Adrenal gland (tissue), 12 donors: ENCODE data around the gene PICK1. TPM values are rescaled to one million over a fixed set of nuclear protein-coding genes. Genes with fewer than 3 reads are reported as not detected.

Source experiments
- DNase-seq, 7 donors: peaks; one replicate each; pipeline ENCODE4 v3.0.0-alpha.2; 2019 to 2020
- H3K27ac ChIP-seq, 5 donors: fragments of 200-600 bp; sonication (generic) in 4 of 5; 1 replicate in 3 of 5; 2 replicates in 2 of 5; pipeline versions ENCODE4 v1.5.1 to v1.8.0; 2016 to 2020; ENCODE audit warnings: mild to moderate bottlenecking in 1 of 5
- H3K27me3 ChIP-seq: fragments of 200-600 bp; 2 replicates; pipeline ENCODE4 v1.8.0; 2021
- H3K36me3 ChIP-seq, 2 donors: fragments of 200-600 bp; replicated peaks in 1 of 2; 1 replicate in 1 of 2; 2 replicates in 1 of 2; pipeline versions ENCODE4 v1.5.1 to v1.8.0; 2018 to 2022
- H3K4me1 ChIP-seq, 2 donors: fragments of 200-600 bp; replicated peaks in 1 of 2; 1 replicate in 1 of 2; 2 replicates in 1 of 2; pipeline versions ENCODE4 v1.5.1 to v1.8.0; 2018 to 2021
- H3K4me3 ChIP-seq, 4 donors: fragments of 200-600 bp; sonication (generic) in 3 of 4; one replicate each; pipeline ENCODE4 v1.5.1; 2016 to 2018
- H3K9me3 ChIP-seq, 3 donors: fragments of 200-600 bp; sonication (generic) in 1 of 3; replicated peaks in 1 of 3; 1 replicate in 2 of 3; 2 replicates in 1 of 3; pipeline versions ENCODE4 v1.5.1 to v1.8.0; 2016 to 2021
- POLR2A ChIP-seq, 2 donors: fragments of 450-650 bp; IDR thresholded peaks; one replicate each; pipeline ENCODE4 v1.6.1; 2017; ENCODE audit warnings: antibody characterized with exemption in 2 of 2, mild to moderate bottlenecking in 2 of 2, moderate library complexity in 1 of 2
- WGBS, 4 donors: extraction: QIAGEN DNeasy Blood & Tissue Kit in 2 of 4; methylation state at CpG; one replicate each; pipeline versions ENCODE4 v1.1.5 to v1.1.7; 2013 to 2017; 5-methylcytosine and 5-hydroxymethylcytosine counted together
- intact Hi-C, 2 donors: fragments of 100-400 bp; cut with DNase I; formaldehyde crosslinking; loops; one replicate each; pipeline versions ENCODE4 v1.14.1 to v1.15.0; 2022 to 2023
- polyA plus RNA-seq, 3 donors: library from polyadenylated mRNA; stranded (reverse); fragments of 200-250 nt in 2 of 3; fragments of 350-450 nt in 1 of 3; fragmentation: Illumina TruSeq in 1 of 3; extraction: RNeasy Lipid Tissue Mini Kit (QIAGEN cat#74804) in 1 of 3; gene quantifications; one replicate each; pipeline ENCODE4 v1.2.3, GENCODE V29; 2013 to 2014
- total RNA-seq, 9 donors: library from RNA; depleted of rRNA in 4 of 9; stranded (reverse); fragments of >200 nt in 4 of 9; fragments of 120-200 nt in 1 of 9; fragmentation: NEBNext Ultra II Directional in 1 of 9; extraction: Animal tissue kit (Norgen Biotek cat#: 25700) in 1 of 9; gene quantifications; one replicate each; pipeline versions ENCODE4 v1.1.0 to v1.2.4, GENCODE V29; 2013 to 2023
- TF ChIP-seq, protein P1 (sequence below), 6 experiments: fragments of 450-650 bp in 4 of 6; fragments of 200-600 bp in 2 of 6; sonication (generic) in 1 of 6; IDR thresholded peaks; 1 replicate in 5 of 6; 2 replicates in 1 of 6; pipeline versions ENCODE4 v1.5.1 to v1.8.0; 2016 to 2021; ENCODE audit warnings: antibody characterized with exemption in 6 of 6, mild to moderate bottlenecking in 2 of 6, moderate library complexity in 1 of 6
- donor health status: healthy with polysubstance abuse.
- donor health status: Bipolar disorder and iron deficiency.
- donor health status: DM: yes; HTN: yes; CAD: no.
- donor health status: DM: no; HTN: no; CAD: no.
- donor health status: DM: no; HTN: no; CAD: no.
- donor health status: DM: yes; HTN: yes; CAD: no.

The PICK1 gene
- total and polyA plus RNA-seq, 12 donors, result 28.7 to 93.6 (median 39.0) TPM

DNA sequence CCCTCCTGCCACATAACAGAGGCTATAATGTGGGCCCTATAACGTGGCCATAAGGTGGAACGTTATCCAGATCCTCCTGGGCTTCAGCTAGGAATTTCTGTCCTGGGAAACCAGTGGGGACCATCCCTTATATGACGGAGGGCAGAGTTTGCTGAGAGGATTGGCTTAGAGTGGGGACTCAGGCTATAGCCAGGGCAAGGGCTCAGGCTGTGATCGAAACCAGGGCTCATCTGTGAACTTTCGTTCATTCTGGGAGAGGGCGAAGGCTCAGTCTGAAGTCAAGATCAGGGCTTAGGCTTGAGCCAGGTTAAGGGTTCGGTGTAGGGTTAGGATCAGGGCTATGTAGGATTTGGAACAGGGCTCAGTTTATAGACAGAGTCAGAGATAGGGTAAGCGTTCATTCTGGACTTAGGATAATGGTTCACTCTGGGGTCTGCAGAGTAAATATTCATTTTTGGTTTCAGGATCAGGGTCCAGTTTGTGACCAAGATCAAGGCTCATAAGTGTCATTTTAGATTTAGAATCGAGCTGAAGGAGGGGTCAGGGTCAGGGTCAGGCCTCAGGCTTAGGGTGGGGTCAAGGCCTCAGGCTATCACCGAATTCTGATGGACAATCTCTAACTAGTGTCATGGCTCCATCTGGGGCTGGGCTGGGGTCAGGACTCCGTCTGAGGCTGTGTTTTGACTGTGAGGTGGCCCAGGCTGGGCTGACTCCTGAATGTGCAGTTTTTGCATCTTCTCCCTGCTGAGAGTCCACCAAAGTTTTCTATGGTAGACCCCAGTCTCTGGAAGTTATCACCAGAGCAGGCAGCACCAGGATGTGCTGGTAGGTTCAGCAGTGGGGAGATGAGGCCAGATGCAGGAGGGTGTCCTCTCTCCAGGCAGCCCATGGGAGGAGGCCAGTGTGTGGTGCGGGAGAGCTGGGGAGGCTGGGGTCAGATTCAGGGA lies 39.0 kb upstream of the PICK1 start:
- intact Hi-C loops, result no loop called here
- no peaks in the 10 kb centered on the region for H3K36me3 ChIP-seq
- no peak for DNase-seq
- H3K9me3 ChIP-seq, result no peaks in the 10 kb centered on the region
- H3K4me1 ChIP-seq, result peaks cover 17 to 22% of the 10 kb centered on the region in 2 donors
- H3K27me3 ChIP-seq, result no peaks in the 10 kb centered on the region
- no peak for TF ChIP-seq POLR2A (IDR thresholded peaks at IDR 0.05)
- TF ChIP-seq, protein P1, sequence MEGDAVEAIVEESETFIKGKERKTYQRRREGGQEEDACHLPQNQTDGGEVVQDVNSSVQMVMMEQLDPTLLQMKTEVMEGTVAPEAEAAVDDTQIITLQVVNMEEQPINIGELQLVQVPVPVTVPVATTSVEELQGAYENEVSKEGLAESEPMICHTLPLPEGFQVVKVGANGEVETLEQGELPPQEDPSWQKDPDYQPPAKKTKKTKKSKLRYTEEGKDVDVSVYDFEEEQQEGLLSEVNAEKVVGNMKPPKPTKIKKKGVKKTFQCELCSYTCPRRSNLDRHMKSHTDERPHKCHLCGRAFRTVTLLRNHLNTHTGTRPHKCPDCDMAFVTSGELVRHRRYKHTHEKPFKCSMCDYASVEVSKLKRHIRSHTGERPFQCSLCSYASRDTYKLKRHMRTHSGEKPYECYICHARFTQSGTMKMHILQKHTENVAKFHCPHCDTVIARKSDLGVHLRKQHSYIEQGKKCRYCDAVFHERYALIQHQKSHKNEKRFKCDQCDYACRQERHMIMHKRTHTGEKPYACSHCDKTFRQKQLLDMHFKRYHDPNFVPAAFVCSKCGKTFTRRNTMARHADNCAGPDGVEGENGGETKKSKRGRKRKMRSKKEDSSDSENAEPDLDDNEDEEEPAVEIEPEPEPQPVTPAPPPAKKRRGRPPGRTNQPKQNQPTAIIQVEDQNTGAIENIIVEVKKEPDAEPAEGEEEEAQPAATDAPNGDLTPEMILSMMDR (IDR thresholded peaks at IDR 0.05), result no peak
- peak overlapping the region in 3 of 5 donors; percentile 45 to 72 (median 65) for H3K27ac ChIP-seq
- WGBS, 4 donors, result 82 to 89% (median 82%) methylated on average over 11 to 12 of the region's 12 CpGs
- no peak overlapping the region for H3K4me3 ChIP-seq

DNA sequence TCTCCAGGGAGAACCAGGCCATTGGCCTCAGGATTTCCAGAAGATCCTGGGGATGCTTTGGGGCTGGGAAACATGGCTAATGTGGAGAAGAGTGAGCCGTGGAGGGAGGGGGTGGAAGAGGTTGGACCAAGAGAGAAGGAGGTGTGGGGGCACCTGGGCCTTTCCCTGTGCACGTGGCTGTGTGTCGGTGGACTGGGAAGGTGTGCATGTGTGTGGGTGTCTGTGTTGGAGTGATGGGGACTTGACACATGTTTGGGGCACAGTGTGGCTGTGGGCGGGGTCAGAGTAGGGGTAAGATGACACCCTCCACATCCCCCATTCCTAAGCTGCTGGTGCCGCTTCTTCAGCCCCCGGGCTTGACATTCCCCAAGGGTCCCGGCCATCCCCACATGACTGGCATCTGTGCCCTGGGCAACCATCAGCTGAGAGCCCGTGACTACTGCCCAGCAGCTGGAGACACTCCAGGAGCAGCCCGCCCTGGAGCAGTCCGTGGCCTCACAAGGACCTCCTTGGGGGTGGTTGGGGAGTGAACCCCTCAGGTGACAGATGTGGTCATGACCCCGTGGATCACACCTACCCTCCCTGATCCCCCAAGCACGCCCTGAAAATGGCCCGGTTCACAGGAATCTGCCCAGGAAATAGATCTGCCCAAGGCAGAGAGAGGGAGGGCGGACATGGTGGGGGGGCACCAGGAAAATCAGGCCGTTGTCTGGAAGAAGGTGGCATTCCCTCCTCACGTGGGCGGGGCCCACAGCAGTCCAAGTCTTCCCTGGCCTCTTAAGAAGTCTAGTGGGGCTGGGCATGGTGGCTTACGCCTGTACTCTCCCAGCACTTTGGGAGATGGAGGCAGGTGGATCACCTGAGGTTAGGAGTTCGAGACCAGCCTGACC lies 38.0 kb upstream of the PICK1 start:
- no peak for DNase-seq
- Histone ChIP-seq H3K27me3 (no peaks in the 10 kb centered on the region), H3K4me1 (peaks cover 17 to 22% of the 10 kb centered on the region in 2 donors), H3K27ac (no peak overlapping the region), H3K9me3 (no peaks in the 10 kb centered on the region), H3K4me3 (no peak overlapping the region), H3K36me3 (no peaks in the 10 kb centered on the region)
- TF ChIP-seq, protein P1 (IDR thresholded peaks at IDR 0.05), result no peak
- TF ChIP-seq POLR2A (IDR thresholded peaks at IDR 0.05), result no peak
- intact Hi-C loops, result no loop called here
- 86 to 97% (median 91%) methylated on average over 5 to 19 of the region's 19 CpGs for WGBS, 4 donors

GRCh38 chr22:38021206-38021605 lies 36.0 kb upstream of the PICK1 start:
- Histone ChIP-seq H3K4me1 (peaks cover 17 to 20% of the 10 kb centered on the region in 2 donors), H3K27ac (no peak overlapping the region), H3K36me3 (no peaks in the 10 kb centered on the region), H3K4me3 (no peak overlapping the region), H3K27me3 (no peaks in the 10 kb centered on the region), H3K9me3 (no peaks in the 10 kb centered on the region)
- intact Hi-C loops, result no loop called here
- 66 to 86% (median 78%) methylated on average over 6 of the region's 6 CpGs for WGBS, 4 donors
- no peak for DNase-seq
- TF ChIP-seq, protein P1 (IDR thresholded peaks at IDR 0.05), result no peak
- TF ChIP-seq POLR2A (IDR thresholded peaks at IDR 0.05), result no peak

DNA sequence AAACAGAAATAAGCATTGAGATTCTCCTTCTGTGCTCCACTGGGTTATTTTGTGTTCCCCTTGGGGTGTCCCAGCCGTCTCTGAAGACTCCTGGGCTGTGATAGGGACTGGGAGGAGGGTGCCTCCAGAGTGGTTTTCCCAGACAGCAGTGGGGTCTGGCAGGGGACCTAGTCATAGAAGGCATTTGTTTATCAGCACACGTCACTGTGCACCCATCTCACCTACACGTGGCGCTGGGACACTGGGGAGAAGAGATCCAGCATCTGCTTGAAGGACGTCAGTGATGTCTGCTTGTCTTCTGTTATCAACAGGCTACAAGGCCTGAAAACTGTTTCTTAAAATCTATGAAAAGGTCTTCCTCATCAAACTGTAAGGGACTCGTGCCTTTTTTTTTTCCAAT lies 34.2 kb upstream of the PICK1 start:
- no peak for TF ChIP-seq POLR2A (IDR thresholded peaks at IDR 0.05)
- TF ChIP-seq, protein P1 (IDR thresholded peaks at IDR 0.05), result no peak
- Histone ChIP-seq H3K9me3 (no peaks in the 10 kb centered on the region), H3K4me1 (peaks cover 0 to 2% of the 10 kb centered on the region in 2 donors), H3K4me3 (no peak overlapping the region), H3K27me3 (no peaks in the 10 kb centered on the region), H3K27ac (no peak overlapping the region), H3K36me3 (no peaks in the 10 kb centered on the region)
- WGBS, 4 donors, result 78 to 87% (median 85%) methylated on average over 6 of the region's 6 CpGs
- intact Hi-C loops, result no loop called here
- DNase-seq, result no peak
